ENCODE data around the gene GPHA2.

The GPHA2 gene

GRCh38 chr11:64913171-64913727 lies 22.4 kb downstream of the GPHA2 start:
- no peak for DNase-seq (ENCODE audit: low read depth, low spot score)
- H3K27ac ChIP-seq, result no peak overlapping the region

DNA sequence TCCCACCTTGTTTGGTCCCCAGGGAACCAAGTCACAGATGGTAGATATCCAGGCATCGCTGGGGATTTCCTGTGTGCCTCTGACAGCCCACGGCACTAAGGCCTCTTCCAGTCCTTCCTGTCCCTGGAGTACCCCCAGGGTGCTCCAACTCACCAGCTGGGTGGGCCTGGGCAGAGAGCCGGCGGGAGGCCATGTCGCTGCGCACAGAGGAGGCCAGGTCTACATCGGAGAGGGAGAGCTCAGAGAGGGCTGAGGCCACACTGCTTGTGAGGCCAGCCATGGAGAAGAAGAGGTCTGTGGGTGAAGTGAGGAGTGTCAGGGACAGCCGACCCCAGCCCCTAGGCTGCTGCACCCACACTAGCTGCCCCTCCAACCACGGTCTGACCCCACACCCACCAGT lies 24.0 kb downstream of the GPHA2 start:
- H3K27ac ChIP-seq, result no peak overlapping the region
- no peak for DNase-seq (ENCODE audit: low read depth, low spot score)

GRCh38 chr11:64911142-64911541 lies 24.6 kb downstream of the GPHA2 start:
- DNase-seq (ENCODE audit: low read depth, low spot score), result no peak
- H3K27ac ChIP-seq, result no peak overlapping the region

DNA sequence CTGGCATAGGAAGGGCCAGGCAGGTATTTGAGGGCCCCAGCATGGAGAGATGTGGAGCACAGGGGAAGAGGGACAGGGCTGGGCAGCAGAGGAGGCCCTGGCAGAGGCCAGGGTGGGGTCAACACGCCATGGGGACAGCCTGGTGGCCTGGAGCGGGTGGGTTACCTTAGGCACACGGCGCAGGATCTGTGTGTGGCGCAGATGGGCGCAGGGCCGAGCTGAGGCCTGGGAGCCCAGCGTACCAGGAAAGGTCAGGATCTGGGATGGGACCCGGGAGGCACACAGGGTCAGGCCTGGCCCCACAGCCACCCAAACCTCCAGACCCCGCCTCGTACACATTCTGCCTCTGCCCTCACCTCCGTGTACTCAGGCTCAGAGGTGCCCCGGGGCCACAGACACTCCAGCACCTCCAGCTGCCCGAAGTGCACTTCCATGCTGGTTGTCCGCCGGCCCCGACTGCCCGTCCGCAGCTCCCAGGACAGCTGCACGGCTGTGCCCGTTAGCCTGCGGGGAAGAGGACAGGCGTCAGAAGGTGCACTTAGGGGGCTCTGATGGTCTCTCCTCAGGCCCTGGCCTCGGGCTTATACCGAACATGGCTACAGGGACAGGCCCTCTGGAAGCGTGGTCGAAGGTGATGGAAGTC lies 25.1 kb downstream of the GPHA2 start:
- DNase-seq (ENCODE audit: low read depth, low spot score), result no peak
- H3K27ac ChIP-seq, result no peak overlapping the region

DNA sequence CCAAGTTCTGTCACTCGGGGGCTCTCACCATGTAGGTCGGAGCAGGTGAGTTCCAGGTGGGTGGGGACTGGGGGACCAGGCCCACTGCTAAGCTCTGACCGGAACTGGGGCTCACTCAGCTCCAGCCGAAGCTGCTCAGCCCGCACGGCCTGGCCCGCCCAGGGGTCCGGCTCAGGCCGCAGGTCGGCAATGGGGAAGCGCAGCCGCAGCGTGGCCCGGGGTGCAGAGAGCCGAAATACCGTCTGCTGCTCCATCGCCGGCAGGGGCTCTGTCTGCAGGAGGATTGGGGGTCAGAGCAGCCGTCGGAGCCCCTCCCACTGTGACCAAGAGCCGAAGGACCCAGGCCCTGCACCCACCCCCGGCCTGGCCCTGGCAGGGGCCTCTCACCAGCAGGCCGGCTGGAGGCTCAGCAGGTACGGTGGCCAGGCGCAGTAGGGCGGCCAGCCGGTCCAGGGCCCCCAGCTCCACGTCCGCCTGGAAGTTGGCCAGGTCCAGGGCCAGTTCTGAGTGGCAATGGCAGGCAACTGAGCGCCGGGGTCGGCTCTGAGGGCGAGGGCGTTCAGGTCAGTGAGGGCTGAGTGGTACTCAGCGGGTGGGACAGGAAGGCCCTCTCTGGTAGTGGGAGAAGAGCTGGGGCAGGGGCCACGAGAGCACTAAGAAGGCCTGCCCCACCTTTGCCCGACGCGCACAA lies 25.9 kb downstream of the GPHA2 start:
- no peak overlapping the region for H3K27ac ChIP-seq
- no peak for DNase-seq (ENCODE audit: low read depth, low spot score)

DNA sequence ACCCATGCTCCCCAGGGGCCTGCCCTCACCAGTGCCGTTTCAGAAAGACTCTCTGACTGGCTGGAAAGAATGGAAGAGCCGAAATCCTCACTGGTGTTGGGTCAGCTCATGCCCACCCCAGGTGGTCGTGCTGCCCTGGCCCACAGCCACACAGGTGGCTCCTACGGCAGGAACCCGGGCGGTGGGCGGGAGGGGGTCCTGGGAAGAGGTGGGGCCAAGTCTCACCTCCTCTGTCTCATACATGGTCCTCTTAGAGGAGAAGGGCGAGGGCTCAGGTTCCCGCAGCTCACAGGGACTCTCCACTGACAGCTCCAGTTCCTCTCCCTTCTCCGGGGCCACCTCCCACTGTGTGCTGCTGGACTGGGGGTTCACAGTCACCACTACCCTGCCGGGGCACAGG lies 26.9 kb downstream of the GPHA2 start:
- DNase-seq (ENCODE audit: low read depth, low spot score), result no peak
- no peak overlapping the region for H3K27ac ChIP-seq

DNA sequence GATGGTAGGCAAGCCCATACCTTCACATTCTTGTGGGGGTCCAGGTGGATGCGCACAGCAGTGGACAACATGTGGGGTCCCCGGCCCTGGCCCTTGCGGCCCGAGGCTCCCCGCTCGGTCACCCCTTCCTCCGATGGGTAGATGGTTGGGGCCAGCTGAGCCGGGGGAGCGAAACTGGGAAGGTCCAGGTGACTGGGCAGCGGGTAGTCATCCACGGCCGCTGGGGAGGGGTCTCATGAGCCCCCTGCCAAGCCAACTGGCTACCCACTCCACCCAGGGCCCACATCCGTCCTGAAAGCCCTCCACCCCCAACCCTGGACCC lies 29.4 kb downstream of the GPHA2 start:
- no peak overlapping the region for H3K27ac ChIP-seq
- no peak for DNase-seq (ENCODE audit: low read depth, low spot score)

DNA sequence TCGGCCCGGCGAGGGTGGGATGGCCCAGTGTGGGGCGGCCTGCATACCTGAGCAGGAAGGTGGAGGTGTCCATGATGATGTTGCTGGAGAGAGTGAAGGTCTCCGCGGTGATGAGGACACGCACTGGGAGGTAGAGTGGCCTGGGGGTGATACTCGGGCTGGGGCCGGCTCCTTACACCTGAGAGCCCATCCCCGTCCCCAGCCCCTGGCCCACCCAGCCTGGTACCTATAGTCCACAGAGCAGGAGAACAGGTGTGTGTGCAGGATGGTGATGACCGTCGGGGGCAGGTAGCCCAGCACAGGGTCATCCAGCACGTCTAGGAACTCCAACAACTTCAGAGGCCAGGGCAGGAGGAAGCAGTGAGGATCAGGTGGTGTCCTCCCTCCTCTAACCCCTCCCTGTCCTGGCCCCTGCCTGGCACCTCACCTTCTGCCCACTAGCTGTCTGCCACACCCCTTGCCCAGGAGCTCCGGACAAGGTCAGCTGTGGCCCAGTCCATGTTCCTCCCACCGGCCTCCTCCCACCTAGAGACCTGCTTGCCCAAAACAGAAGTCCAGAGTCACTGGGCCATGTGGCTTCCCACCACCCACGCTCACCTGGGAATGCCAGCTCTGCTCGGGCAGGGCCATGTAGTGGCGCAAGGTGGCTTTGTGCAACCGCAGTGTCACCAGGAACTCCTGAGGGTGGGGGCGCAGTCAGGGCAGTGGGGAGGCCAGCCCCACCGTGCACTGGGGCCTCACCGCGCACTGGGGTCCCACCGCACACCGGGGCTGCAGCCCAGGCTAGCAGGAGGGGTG lies 30.0 kb downstream of the GPHA2 start:
- DNase-seq (ENCODE audit: low read depth, low spot score), result no peak
- no peak overlapping the region for H3K27ac ChIP-seq

DNA sequence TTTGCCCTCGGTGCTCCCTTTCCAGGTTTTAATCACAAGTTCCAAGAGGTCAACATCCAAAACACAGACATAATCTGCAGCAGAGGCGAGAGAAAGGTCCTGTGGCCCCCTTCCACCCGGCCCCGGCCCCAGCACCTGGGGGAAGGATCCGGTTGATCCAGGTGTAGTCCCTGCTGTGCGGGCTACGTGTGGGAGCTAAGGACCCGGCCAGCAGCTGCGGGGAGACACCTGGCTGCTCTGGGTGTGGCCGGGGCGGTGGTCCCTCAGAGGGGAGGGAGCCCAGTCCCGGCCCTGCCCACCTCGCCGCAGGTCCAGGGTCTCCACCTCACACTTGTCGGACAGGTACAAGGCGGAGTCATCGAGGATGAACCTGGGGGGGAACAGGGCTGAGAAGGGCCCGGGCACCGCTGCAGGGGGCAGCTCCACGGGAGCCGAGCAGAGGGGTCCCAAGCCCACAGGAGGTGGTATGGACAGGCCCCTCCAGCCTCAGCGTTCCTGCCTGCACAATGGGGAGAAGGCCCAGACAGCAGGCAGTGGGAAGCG lies 32.3 kb downstream of the GPHA2 start:
- no peak overlapping the region for H3K27ac ChIP-seq
- no peak for DNase-seq (ENCODE audit: low read depth, low spot score)

- no peak for DNase-seq (ENCODE audit: low read depth, low spot score)
- no peak overlapping the region for H3K27ac ChIP-seq
These were observed 33.4 kb downstream of the GPHA2 start for GRCh38 chr11:64902102-64902900.

DNA sequence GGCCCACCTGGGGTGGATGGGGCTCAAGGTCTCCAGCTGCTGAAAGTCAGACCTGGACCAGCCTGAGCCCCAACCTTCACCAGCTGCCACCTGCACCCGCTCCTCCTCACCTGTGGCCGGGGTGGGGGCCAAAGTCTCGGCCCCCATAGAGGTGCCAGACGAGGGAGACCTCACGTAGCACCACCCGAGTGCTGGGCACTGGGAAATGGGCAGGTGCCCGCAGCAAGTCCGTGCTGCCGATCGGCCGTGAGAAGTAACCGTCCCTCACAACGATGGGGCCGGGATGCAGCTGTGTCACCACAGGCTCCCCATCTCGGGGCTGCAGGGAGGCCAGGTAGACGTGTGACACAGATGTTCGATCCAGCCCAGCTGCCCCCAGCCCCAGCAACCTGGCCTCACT lies 34.9 kb downstream of the GPHA2 start:
- no peak overlapping the region for H3K27ac ChIP-seq
- DNase-seq (ENCODE audit: low read depth, low spot score), result no peak

GRCh38 chr11:64900263-64900678 lies 35.4 kb downstream of the GPHA2 start:
- no peak overlapping the region for H3K27ac ChIP-seq
- DNase-seq (ENCODE audit: low read depth, low spot score), result no peak

DNA sequence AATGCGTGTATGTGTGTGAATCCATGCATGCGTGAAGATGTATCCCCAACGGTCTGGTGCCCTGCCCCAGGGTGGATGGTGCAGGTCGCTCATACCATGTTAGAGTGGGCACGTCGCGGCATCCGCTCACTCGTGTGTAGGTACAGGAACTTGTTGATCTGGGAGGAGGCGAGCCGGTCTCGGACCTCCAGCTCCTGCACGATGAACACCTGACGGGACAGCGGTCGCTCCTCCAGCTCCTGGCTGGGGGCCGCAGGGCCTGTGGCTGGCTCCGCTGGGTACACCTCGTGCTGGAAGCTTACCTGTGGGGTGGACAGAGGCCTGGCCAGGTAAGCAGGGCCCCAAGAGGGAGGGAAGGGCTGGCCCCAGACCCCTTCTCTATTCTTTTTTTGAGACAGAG lies 37.2 kb downstream of the GPHA2 start:
- H3K27ac ChIP-seq, result no peak overlapping the region
- no peak for DNase-seq (ENCODE audit: low read depth, low spot score)

DNA sequence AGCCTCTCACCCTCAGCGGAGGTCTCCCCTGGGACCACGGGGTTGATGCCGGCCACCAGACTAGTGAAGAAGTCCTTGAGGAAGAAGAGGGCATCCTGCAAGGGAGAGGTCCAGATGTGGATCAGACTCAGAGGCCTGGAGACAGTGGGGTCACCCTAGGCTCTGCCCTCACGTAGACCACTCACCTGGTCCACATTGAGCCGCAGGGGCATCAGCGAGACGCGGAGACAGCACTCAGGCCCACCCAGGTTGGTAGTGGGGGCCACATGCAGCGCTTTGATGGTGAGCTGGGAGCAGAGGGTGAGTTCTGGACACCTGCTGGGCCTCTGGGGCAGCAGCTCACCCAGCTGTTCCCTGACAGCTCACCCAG lies 37.6 kb downstream of the GPHA2 start:
- H3K27ac ChIP-seq, result no peak overlapping the region
- no peak for DNase-seq (ENCODE audit: low read depth, low spot score)

- no peak overlapping the region for H3K27ac ChIP-seq
- no peak for DNase-seq (ENCODE audit: low read depth, low spot score)
These were observed 38.2 kb downstream of the GPHA2 start for GRCh38 chr11:64897381-64898075.

DNA sequence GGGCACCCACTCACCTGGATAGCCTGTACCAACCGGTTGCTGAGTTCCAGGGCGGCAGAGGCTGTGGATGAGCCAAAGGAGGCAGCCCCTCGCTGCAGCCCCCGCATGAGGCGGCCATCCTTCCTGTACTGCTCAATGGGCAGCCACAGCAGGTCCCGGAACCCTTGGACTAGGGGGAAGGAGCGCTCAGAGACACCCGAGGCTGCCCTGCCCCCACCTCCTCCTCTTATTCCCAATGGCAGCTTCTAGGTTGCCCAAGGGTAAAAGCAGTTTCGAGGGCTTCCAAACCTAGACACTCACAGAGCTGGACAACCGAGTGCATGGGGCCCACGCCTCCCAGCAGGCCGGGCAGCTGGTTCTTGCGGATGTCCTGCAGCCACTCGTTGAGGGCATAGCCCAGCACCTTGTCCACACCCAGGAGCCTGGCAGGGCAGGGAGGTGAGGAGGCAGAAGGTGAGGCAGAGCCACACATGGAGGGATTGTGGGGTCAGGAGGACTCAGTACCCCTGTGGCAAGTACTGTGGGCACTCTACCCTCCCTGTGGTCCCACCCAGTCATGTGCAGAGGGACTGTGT lies 39.2 kb downstream of the GPHA2 start:
- DNase-seq (ENCODE audit: low read depth, low spot score), result no peak

GRCh38 chr11:64894812-64895452 lies 40.8 kb downstream of the GPHA2 start:
- H3K27ac ChIP-seq, result no peak overlapping the region
- no peak for DNase-seq (ENCODE audit: low read depth, low spot score)

More for the DNA sequence above, 39.2 kb downstream of the GPHA2 start:
- no peak overlapping the region for H3K27ac ChIP-seq

DNA sequence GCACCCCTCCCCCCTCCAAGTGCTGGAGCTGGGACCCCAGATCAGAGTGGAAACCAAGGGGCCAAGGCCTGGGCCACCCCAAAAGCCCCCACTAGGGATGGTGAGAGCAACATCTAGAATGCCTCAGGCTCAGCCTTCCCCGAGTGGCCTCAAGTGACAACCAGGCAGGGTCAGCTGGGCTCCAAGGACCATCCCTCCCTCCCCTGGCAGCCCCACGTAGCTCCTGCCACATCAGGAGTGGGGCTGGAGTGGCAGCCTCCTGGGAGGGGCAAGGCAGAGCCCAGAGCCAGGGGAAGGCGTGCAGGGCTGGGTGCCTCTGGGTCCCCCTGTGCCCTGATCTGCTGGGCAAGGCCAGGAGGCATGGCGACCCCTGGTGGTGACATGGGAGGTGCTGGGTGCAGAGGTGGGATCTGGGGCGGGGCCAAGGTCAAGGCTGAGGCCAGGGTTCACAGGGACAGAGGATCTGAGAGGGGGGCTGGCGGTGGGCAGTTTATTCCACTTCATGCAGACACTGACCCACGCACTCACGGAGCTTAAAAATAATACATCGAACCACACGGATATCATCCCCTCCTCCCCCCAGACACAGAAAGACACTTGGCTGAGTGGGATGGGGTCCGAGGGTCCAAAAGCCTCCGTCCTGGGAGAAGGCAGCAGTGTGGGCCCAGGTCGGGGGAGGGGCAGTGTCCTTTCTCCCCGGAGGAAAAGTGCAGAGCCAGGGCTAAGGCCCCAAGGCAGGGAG lies 41.5 kb downstream of the GPHA2 start:
- no peak overlapping the region for H3K27ac ChIP-seq
- no peak for DNase-seq (ENCODE audit: low read depth, low spot score)
